Hepatocyte (in vitro differentiated cells): ENCODE results near the gene USP12.

Experiments used
- EZH2 ChIP-seq: fragments of 200-600 bp; sonication (generic); IDR thresholded peaks from 2 replicates; pipeline ENCODE4 v1.6.1; 2016; ENCODE audit warnings: antibody characterized with exemption, mild to moderate bottlenecking, borderline replicate concordance
- EZH2phosphoT487 ChIP-seq: fragments of 200-600 bp; sonication (generic); IDR thresholded peaks from one replicate; pipeline ENCODE4 v1.6.1; 2018; ENCODE audit warnings: antibody characterized with exemption, mild to moderate bottlenecking, low read depth, moderate library complexity; ENCODE audit not compliant: unreplicated experiment, severe bottlenecking
- TF ChIP-seq, protein P1 (sequence below): fragments of 200-600 bp; sonication (generic); IDR thresholded peaks from 2 replicates; pipeline ENCODE4 v1.5.1; 2016; ENCODE audit warnings: antibody characterized with exemption, mild to moderate bottlenecking; ENCODE audit not compliant: poor library complexity

DNA sequence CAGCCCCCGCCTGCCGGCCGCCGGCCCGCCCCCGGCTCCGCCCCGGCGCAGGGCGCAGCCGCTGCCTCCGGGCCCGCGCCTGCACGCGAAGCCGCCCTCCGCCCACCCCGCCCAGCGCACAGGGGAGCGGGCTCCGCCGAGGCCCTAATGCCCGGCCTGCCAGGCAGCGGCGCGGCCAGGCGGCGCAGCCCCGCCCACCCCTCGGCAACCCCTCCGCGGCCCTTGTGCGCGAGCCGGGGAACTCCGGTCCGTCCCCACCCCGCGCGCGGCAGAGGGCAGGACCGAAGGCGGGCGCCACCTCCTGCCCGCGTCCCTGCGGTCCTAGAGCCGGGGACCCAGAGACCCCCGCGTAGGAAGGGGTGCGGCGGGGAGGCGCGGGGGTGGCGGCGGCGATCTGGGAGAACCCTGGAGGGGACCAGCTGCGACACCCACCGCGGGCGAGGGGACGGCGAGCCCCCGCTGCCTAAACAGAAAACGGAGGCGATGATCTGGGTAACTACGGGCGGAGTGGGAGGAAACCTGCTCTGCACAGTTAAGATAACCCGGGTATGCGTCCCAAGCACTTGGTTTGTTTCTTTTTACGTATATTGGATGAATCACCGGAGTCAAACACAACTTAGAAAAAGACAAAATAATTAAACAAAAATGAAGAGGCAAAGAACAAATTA lies 350 bp upstream of the USP12 start:
- TF ChIP-seq EZH2: no peak
- TF ChIP-seq, protein P1, sequence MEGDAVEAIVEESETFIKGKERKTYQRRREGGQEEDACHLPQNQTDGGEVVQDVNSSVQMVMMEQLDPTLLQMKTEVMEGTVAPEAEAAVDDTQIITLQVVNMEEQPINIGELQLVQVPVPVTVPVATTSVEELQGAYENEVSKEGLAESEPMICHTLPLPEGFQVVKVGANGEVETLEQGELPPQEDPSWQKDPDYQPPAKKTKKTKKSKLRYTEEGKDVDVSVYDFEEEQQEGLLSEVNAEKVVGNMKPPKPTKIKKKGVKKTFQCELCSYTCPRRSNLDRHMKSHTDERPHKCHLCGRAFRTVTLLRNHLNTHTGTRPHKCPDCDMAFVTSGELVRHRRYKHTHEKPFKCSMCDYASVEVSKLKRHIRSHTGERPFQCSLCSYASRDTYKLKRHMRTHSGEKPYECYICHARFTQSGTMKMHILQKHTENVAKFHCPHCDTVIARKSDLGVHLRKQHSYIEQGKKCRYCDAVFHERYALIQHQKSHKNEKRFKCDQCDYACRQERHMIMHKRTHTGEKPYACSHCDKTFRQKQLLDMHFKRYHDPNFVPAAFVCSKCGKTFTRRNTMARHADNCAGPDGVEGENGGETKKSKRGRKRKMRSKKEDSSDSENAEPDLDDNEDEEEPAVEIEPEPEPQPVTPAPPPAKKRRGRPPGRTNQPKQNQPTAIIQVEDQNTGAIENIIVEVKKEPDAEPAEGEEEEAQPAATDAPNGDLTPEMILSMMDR: peak; percentile 14
- TF ChIP-seq EZH2phosphoT487: no peak
